ENCODE data around the gene CALM3. TPM values are rescaled to one million over a fixed set of nuclear protein-coding genes. Genes with fewer than 3 reads are reported as not detected.

CALM3 gene
- total and polyA plus RNA-seq, 2 of the 13 experiments (the other 11 are each of a cell fraction or from before 2014, with no cell fraction given): 239 to 258 TPM

DNA sequence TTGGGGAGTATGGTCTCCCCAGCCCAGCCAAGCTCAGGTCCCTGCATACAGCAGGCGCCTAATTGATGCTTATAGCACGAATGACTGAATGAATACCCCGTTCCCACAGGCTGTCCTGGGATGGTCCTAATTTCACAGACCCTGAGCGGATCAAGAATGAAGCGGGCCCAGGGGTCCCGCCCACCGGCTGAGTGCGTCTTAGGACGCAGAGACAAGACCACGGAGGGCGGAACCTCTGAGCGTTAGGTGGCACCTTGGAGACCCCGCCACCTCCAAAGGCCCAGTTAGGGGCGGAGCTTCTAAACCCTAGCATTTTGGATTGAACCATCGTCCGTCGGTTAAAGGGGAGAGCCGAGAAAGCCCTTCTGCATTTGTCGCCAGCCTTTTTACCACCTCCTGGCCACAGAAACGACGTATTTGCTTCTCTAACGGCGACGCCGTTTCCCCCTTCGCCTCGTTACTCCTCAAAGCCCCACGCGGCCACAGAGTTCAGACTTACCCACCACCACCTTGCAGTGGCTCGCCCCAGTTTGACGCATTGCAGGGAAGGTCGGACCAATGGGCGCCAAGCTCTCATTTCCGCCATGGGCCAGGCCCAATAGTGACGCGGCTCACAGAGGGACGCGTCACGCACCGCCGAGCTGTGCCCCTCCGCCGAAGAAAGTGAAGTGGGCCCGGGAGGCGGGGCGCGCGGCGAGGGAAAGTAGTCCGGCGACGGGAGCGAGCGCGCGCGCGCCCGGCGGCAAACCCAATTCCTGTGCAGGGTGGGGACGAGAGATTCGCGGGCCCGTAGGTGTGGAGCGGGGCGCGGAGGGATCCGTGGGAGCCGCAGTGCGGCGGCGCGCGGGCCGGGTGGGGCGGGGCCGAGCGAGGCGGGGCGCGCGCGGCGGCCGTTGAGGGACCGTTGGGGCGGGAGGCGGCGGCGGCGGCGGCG, 479 bp upstream of the CALM3 start (continued):
- TF ChIP-seq, protein P1, sequence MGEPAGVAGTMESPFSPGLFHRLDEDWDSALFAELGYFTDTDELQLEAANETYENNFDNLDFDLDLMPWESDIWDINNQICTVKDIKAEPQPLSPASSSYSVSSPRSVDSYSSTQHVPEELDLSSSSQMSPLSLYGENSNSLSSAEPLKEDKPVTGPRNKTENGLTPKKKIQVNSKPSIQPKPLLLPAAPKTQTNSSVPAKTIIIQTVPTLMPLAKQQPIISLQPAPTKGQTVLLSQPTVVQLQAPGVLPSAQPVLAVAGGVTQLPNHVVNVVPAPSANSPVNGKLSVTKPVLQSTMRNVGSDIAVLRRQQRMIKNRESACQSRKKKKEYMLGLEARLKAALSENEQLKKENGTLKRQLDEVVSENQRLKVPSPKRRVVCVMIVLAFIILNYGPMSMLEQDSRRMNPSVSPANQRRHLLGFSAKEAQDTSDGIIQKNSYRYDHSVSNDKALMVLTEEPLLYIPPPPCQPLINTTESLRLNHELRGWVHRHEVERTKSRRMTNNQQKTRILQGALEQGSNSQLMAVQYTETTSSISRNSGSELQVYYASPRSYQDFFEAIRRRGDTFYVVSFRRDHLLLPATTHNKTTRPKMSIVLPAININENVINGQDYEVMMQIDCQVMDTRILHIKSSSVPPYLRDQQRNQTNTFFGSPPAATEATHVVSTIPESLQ (CRISPR knock-in tag; conservative IDR thresholded peaks at IDR 0.05): no peak
- TF ChIP-seq, protein P2, sequence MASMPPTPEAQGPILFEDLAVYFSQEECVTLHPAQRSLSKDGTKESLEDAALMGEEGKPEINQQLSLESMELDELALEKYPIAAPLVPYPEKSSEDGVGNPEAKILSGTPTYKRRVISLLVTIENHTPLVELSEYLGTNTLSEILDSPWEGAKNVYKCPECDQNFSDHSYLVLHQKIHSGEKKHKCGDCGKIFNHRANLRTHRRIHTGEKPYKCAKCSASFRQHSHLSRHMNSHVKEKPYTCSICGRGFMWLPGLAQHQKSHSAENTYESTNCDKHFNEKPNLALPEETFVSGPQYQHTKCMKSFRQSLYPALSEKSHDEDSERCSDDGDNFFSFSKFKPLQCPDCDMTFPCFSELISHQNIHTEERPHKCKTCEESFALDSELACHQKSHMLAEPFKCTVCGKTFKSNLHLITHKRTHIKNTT (CRISPR knock-in tag; IDR thresholded peaks at IDR 0.05): no peak
- TF ChIP-seq ZNF569 (CRISPR knock-in tag; IDR thresholded peaks at IDR 0.05; ENCODE audit: borderline replicate concordance) (no peak), ZNF101 (CRISPR knock-in tag; IDR thresholded peaks at IDR 0.05; ENCODE audit: borderline replicate concordance, low read depth) (no peak), FOXC1 (CRISPR knock-in tag; IDR thresholded peaks at IDR 0.05; ENCODE audit: borderline replicate concordance) (peak; percentile 87; the same call in 1 of the 2 replicates), ZNF552 (CRISPR knock-in tag; IDR thresholded peaks at IDR 0.05; ENCODE audit: borderline replicate concordance) (no peak), SPEN (CRISPR knock-in tag; IDR thresholded peaks at IDR 0.05; ENCODE audit: low read depth) (peak; percentile 90), MYNN (CRISPR knock-in tag; IDR thresholded peaks at IDR 0.05; ENCODE audit: low read depth) (peak; percentile 88; the same call in 1 of the 2 replicates), TAF1 (CRISPR knock-in tag; IDR thresholded peaks at IDR 0.05) (peak; percentile 85), MEIS1 (CRISPR knock-in tag; IDR thresholded peaks at IDR 0.05; ENCODE audit: borderline replicate concordance) (peak; percentile 78; the same call in 1 of the 2 replicates), ZNF776 (CRISPR knock-in tag; IDR thresholded peaks at IDR 0.05) (no peak), ZNF30 (CRISPR knock-in tag; IDR thresholded peaks at IDR 0.05) (no peak), YEATS4 (CRISPR knock-in tag; IDR thresholded peaks at IDR 0.05; ENCODE audit: borderline replicate concordance) (peak; percentile 89; the same call in 1 of the 2 replicates), ERF (CRISPR knock-in tag; IDR thresholded peaks at IDR 0.05) (0 out of 2 replicates have a peak, but pooled peaks have one; percentile 72), RARA (CRISPR knock-in tag; IDR thresholded peaks at IDR 0.05) (peak; percentile 39), SMAD9 (CRISPR knock-in tag; IDR thresholded peaks at IDR 0.05) (no peak), MEIS2 (CRISPR knock-in tag; IDR thresholded peaks at IDR 0.05) (peak; percentile 71; the same call in 1 of the 2 replicates), ZNF317 (CRISPR knock-in tag; IDR thresholded peaks at IDR 0.05) (no peak)
- TF ChIP-seq, protein P3, sequence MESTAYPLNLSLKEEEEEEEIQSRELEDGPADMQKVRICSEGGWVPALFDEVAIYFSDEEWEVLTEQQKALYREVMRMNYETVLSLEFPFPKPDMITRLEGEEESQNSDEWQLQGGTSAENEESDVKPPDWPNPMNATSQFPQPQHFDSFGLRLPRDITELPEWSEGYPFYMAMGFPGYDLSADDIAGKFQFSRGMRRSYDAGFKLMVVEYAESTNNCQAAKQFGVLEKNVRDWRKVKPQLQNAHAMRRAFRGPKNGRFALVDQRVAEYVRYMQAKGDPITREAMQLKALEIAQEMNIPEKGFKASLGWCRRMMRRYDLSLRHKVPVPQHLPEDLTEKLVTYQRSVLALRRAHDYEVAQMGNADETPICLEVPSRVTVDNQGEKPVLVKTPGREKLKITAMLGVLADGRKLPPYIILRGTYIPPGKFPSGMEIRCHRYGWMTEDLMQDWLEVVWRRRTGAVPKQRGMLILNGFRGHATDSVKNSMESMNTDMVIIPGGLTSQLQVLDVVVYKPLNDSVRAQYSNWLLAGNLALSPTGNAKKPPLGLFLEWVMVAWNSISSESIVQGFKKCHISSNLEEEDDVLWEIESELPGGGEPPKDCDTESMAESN (CRISPR knock-in tag; conservative IDR thresholded peaks at IDR 0.05): peak; percentile 89

All from HepG2 (cell line).